ENCODE results near the gene CHD1L. TPM values are rescaled to one million over a fixed set of nuclear protein-coding genes. Genes with fewer than 3 reads are reported as not detected.

Gene CHD1L
- total and polyA plus RNA-seq, 4 donors = 14.1 to 23.8 (median 21.1) TPM

- no peak for DNase-seq (ENCODE audit: low spot score)
- no peaks in the 10 kb centered on the region for H3K27me3 ChIP-seq (ENCODE audit: control insufficient read depth in 4 of 4, insufficient read depth in 4 of 4, low read length in 3 of 4)
- whole genome bisulfite sequencing = 94% methylated on average over 4 of the region's 4 CpGs
- no peak overlapping the region for H3K4me3 ChIP-seq (ENCODE audit: low read depth in 1 of 3, low read length in 3 of 3)
- TF ChIP-seq EGR1 (IDR thresholded peaks at IDR 0.05; ENCODE audit: low read depth in 2 of 2) (no peak), RAD21 (IDR thresholded peaks at IDR 0.05) (no peak), TAF1 (conservative IDR thresholded peaks at IDR 0.05) (no peak), FOXA1 (IDR thresholded peaks at IDR 0.05) (no peak)
- TF ChIP-seq, protein P1, sequence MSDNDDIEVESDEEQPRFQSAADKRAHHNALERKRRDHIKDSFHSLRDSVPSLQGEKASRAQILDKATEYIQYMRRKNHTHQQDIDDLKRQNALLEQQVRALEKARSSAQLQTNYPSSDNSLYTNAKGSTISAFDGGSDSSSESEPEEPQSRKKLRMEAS (IDR thresholded peaks at IDR 0.05) = no peak
- TF ChIP-seq, protein P2, sequence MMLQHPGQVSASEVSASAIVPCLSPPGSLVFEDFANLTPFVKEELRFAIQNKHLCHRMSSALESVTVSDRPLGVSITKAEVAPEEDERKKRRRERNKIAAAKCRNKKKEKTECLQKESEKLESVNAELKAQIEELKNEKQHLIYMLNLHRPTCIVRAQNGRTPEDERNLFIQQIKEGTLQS (IDR thresholded peaks at IDR 0.05) = no peak
- H3K9me3 ChIP-seq (ENCODE audit: control insufficient read depth in 4 of 4, low read length in 3 of 4) = no peaks in the 10 kb centered on the region
- no peaks in the 10 kb centered on the region for H3K36me3 ChIP-seq (ENCODE audit: control insufficient read depth in 4 of 4, insufficient read depth in 3 of 4, low read depth in 1 of 4, low read length in 3 of 4)
- peaks cover 0 to 16% (median 10%) of the 10 kb centered on the region in 4 donors for H3K4me1 ChIP-seq (ENCODE audit: control insufficient read depth in 4 of 4, insufficient read depth in 4 of 4, low read length in 3 of 4)
- no peak overlapping the region for H3K9ac ChIP-seq (ENCODE audit: low read depth in 1 of 2, low read length in 2 of 2)
- no peak overlapping the region for H3K27ac ChIP-seq (ENCODE audit: low read depth in 1 of 2, low read length in 2 of 2)
Measured at GRCh38 chr1:147247656-147248238, 5.3 kb downstream of the CHD1L start.

DNA sequence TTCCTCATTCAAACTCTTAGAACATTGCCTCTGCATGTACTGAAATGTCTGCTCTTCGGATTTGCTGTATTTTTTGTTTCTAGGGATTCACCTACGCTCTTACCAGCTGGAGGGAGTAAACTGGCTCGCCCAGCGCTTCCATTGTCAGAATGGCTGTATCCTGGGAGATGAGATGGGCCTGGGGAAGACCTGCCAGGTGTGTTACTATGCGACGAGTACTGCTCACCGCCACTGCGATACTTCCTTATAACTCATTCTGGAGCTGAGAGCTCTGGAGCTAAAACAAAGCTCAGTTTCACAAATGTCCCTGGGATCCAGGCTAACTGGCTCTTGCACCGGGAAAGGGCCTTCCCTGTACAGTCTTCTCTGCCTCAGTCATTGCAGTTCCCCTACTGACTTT is 10.1 kb downstream of the CHD1L start:
- DNase-seq (ENCODE audit: low spot score) = no peak
- no peak for TF ChIP-seq HNF4A (conservative IDR thresholded peaks at IDR 0.05)
- no peak for TF ChIP-seq GABPA (IDR thresholded peaks at IDR 0.05 in 1 of 2, conservative IDR thresholded peaks at IDR 0.05 in 1 of 2)
- no peak for TF ChIP-seq JUND (IDR thresholded peaks at IDR 0.05)
- no peak for TF ChIP-seq ZBTB33 (IDR thresholded peaks at IDR 0.05)
- no peak for TF ChIP-seq RAD21 (IDR thresholded peaks at IDR 0.05)
- no peaks in the 10 kb centered on the region for H3K27me3 ChIP-seq (ENCODE audit: control insufficient read depth in 4 of 4, insufficient read depth in 4 of 4, low read length in 3 of 4)
- no peak overlapping the region for H3K9ac ChIP-seq (ENCODE audit: low read depth in 1 of 2, low read length in 2 of 2)
- H3K36me3 ChIP-seq (ENCODE audit: control insufficient read depth in 4 of 4, insufficient read depth in 3 of 4, low read depth in 1 of 4, low read length in 3 of 4) = peaks cover 0 to 9% (median 7%) of the 10 kb centered on the region in 4 donors
- H3K27ac ChIP-seq (ENCODE audit: low read depth in 1 of 2, low read length in 2 of 2) = no peak overlapping the region
- no peak overlapping the region for H3K4me3 ChIP-seq (ENCODE audit: low read depth in 1 of 3, low read length in 3 of 3)
- no peaks in the 10 kb centered on the region for H3K9me3 ChIP-seq (ENCODE audit: control insufficient read depth in 4 of 4, low read length in 3 of 4)
- H3K4me1 ChIP-seq (ENCODE audit: control insufficient read depth in 4 of 4, insufficient read depth in 4 of 4, low read length in 3 of 4) = no peaks in the 10 kb centered on the region
- WGBS = 96% methylated on average over 9 of the region's 9 CpGs

GRCh38 chr1:147260956-147261355 is 18.5 kb downstream of the CHD1L start:
- Histone ChIP-seq H3K4me1 (ENCODE audit: control insufficient read depth in 4 of 4, insufficient read depth in 4 of 4, low read length in 3 of 4) (no peaks in the 10 kb centered on the region), H3K9ac (ENCODE audit: low read depth in 1 of 2, low read length in 2 of 2) (no peak overlapping the region), H3K27me3 (ENCODE audit: control insufficient read depth in 4 of 4, insufficient read depth in 4 of 4, low read length in 3 of 4) (no peaks in the 10 kb centered on the region), H3K27ac (ENCODE audit: low read depth in 1 of 2, low read length in 2 of 2) (no peak overlapping the region), H3K36me3 (ENCODE audit: control insufficient read depth in 4 of 4, insufficient read depth in 3 of 4, low read depth in 1 of 4, low read length in 3 of 4) (peaks cover 7 to 39% (median 28%) of the 10 kb centered on the region in 4 donors), H3K4me3 (ENCODE audit: low read depth in 1 of 3, low read length in 3 of 3) (no peak overlapping the region), H3K9me3 (ENCODE audit: control insufficient read depth in 4 of 4, low read length in 3 of 4) (no peaks in the 10 kb centered on the region)
- WGBS = 98% methylated on average over 4 of the region's 4 CpGs
- no peak for DNase-seq (ENCODE audit: low spot score)
- TF ChIP-seq FOXA2 (IDR thresholded peaks at IDR 0.05) = no peak
- TF ChIP-seq, protein P1 (IDR thresholded peaks at IDR 0.05) = no peak

Data from liver (tissue), 9 donors.